Fibroblast of lung (primary cell): ENCODE measurements around the gene STX8. TPM values are rescaled to one million over a fixed set of nuclear protein-coding genes. Genes with fewer than 3 reads are reported as not detected.

Experiments
- DNase-seq, 2 donors: peaks; one replicate each; pipeline versions ENCODE4 v3.0.0 to v3.0.0-alpha.2; 2010; ENCODE audit warnings: low read depth in 2 of 2
- H2AFZ ChIP-seq: 2 replicates; pipeline ENCODE4 v1.5.1; 2012; ENCODE audit warnings: low read length, control low read depth, inconsistent platforms
- H3K27ac ChIP-seq: 2 replicates; pipeline ENCODE4 v1.5.1; 2011; ENCODE audit warnings: low read length, control low read depth; ENCODE audit not compliant: insufficient read depth
- H3K27me3 ChIP-seq: 2 replicates; pipeline ENCODE4 v1.5.1; 2011; ENCODE audit warnings: mild to moderate bottlenecking, low read length; ENCODE audit not compliant: control insufficient read depth, insufficient read depth
- H3K36me3 ChIP-seq: 2 replicates; pipeline ENCODE4 v1.5.1; 2011; ENCODE audit warnings: low read length; ENCODE audit not compliant: control insufficient read depth, insufficient read depth
- H3K4me1 ChIP-seq: 2 replicates; pipeline ENCODE4 v1.5.1; 2011; ENCODE audit warnings: low read length; ENCODE audit not compliant: control insufficient read depth, insufficient read depth; ENCODE audit errors: extremely low read depth
- H3K4me2 ChIP-seq: 2 replicates; pipeline ENCODE4 v1.5.1; 2011; ENCODE audit warnings: low read length, control low read depth; ENCODE audit not compliant: insufficient read depth; ENCODE audit errors: extremely low read depth
- H3K4me3 ChIP-seq, 4 experiments: fragments of 200-600 bp in 1 of 4; sonication (generic) in 1 of 4; replicated peaks in 1 of 4; 2 replicates each; pipeline ENCODE4 v1.5.1; 2011 to 2016; ENCODE audit warnings: low read length in 4 of 4, low read depth in 3 of 4, mild to moderate bottlenecking in 3 of 4, control low read depth in 2 of 4, inconsistent platforms in 1 of 4, mixed read lengths in 1 of 4; ENCODE audit not compliant: insufficient read depth in 1 of 4; ENCODE audit errors: control extremely low read depth in 1 of 4
- H3K79me2 ChIP-seq: 2 replicates; pipeline ENCODE4 v1.5.1; 2012; ENCODE audit warnings: mild to moderate bottlenecking, low read length, inconsistent platforms; ENCODE audit not compliant: control insufficient read depth, insufficient read depth
- H3K9ac ChIP-seq: 2 replicates; pipeline ENCODE4 v1.5.1; 2011; ENCODE audit warnings: mild to moderate bottlenecking, low read length, control low read depth; ENCODE audit not compliant: insufficient read depth
- H3K9me3 ChIP-seq: 2 replicates; pipeline ENCODE4 v1.5.1; 2012; ENCODE audit warnings: low read depth, low read length; ENCODE audit not compliant: control insufficient read depth, insufficient read depth
- H4K20me1 ChIP-seq: 2 replicates; pipeline ENCODE4 v1.5.1; 2011; ENCODE audit warnings: low read length; ENCODE audit not compliant: control insufficient read depth, insufficient read depth; ENCODE audit errors: extremely low read depth
- CTCF ChIP-seq, 2 donors: IDR thresholded peaks in 1 of 2; conservative IDR thresholded peaks in 1 of 2; 1 replicate in 1 of 2; 2 replicates in 1 of 2; pipeline ENCODE4 v1.5.1; 2011 to 2012; ENCODE audit warnings: low read length in 2 of 2, control low read depth in 1 of 2, inconsistent platforms in 1 of 2, low read depth in 1 of 2, mild to moderate bottlenecking in 1 of 2
- EZH2 ChIP-seq: IDR thresholded peaks from 2 replicates; pipeline ENCODE4 v1.5.1; 2012; ENCODE audit warnings: low read length, control low read depth, mild to moderate bottlenecking; ENCODE audit errors: missing control alignments
- polyA plus RNA-seq, 2 donors: library from polyadenylated mRNA; depleted of rRNA in 1 of 2; stranded (reverse) in 1 of 2; unstranded in 1 of 2; fragments of >200 nt; gene quantifications; 2 replicates each; pipeline ENCODE4 v1.2.1, GENCODE V29; 2011 to 2012; ENCODE audit warnings: missing spikeins in 1 of 2
- total RNA-seq: library from RNA; depleted of rRNA; stranded (reverse); fragments of >200 nt; gene quantifications from 2 replicates; pipeline ENCODE4 v1.2.1, GENCODE V29; 2014

The STX8 gene
- total and polyA plus RNA-seq, 2 donors (not counting 1 experiment from before 2014, with no cell fraction given) = 84.7 to 128 TPM

- Histone ChIP-seq H3K4me1 (peaks cover 4% of the 10 kb centered on the region), H3K9me3 (no peaks in the 10 kb centered on the region), H4K20me1 (no peaks in the 10 kb centered on the region), H3K36me3 (no peaks in the 10 kb centered on the region), H3K4me3 (no peak overlapping the region), H3K27ac (no peak overlapping the region), H3K79me2 (no peaks in the 10 kb centered on the region), H2AFZ (no peak overlapping the region), H3K4me2 (no peak overlapping the region), H3K9ac (no peak overlapping the region), H3K27me3 (no peaks in the 10 kb centered on the region)
- no peak for DNase-seq
- TF ChIP-seq CTCF (conservative IDR thresholded peaks at IDR 0.05 in 1 of 2, IDR thresholded peaks at IDR 0.05 in 1 of 2; ENCODE audit: low read depth in 1 of 2, low read length in 2 of 2) (no peak), EZH2 (no peak)
Observed at GRCh38 chr17:9226794-9227135, 348.9 kb downstream of the STX8 start.

GRCh38 chr17:9226130-9226793 is 349.4 kb downstream of the STX8 start:
- Histone ChIP-seq H3K4me2 (no peak overlapping the region), H3K27me3 (no peaks in the 10 kb centered on the region), H3K9ac (no peak overlapping the region), H4K20me1 (no peaks in the 10 kb centered on the region), H3K9me3 (no peaks in the 10 kb centered on the region), H3K36me3 (no peaks in the 10 kb centered on the region), H2AFZ (no peak overlapping the region), H3K79me2 (no peaks in the 10 kb centered on the region), H3K27ac (no peak overlapping the region), H3K4me1 (peaks cover 4% of the 10 kb centered on the region), H3K4me3 (no peak overlapping the region)
- TF ChIP-seq EZH2 (no peak), CTCF (conservative IDR thresholded peaks at IDR 0.05 in 1 of 2, IDR thresholded peaks at IDR 0.05 in 1 of 2; ENCODE audit: low read depth in 1 of 2, low read length in 2 of 2) (no peak)
- no peak for DNase-seq

- no peak for TF ChIP-seq EZH2
- TF ChIP-seq CTCF (conservative IDR thresholded peaks at IDR 0.05 in 1 of 2, IDR thresholded peaks at IDR 0.05 in 1 of 2; ENCODE audit: low read depth in 1 of 2, low read length in 2 of 2) = no peak
- Histone ChIP-seq H3K9me3 (no peaks in the 10 kb centered on the region), H3K79me2 (no peaks in the 10 kb centered on the region), H4K20me1 (no peaks in the 10 kb centered on the region), H3K9ac (no peak overlapping the region), H2AFZ (no peak overlapping the region), H3K27me3 (no peaks in the 10 kb centered on the region), H3K4me2 (no peak overlapping the region), H3K4me1 (peaks cover 4% of the 10 kb centered on the region), H3K27ac (no peak overlapping the region), H3K36me3 (no peaks in the 10 kb centered on the region), H3K4me3 (no peak overlapping the region)
- no peak for DNase-seq
Observed at GRCh38 chr17:9225305-9226101, 350.1 kb downstream of the STX8 start.
